GM19452 (cell line): Measurements from ENCODE around the gene ITPRIPL1.
A peak's percentile ranks its signal among the peaks of the same experiment; 100 is the strongest.
"Not testable (repeated sequence)": the region's sequence is repeated elsewhere in the genome, so short reads cannot be mapped to it uniquely, and the experiment has no call there.

Experiments used
- ATAC-seq: cut with Tn5 transposase; IDR thresholded peaks from one replicate; pipeline ENCODE4 v1.9.1; 2021; ENCODE audit not compliant: unreplicated experiment

ITPRIPL1 gene, protein sequence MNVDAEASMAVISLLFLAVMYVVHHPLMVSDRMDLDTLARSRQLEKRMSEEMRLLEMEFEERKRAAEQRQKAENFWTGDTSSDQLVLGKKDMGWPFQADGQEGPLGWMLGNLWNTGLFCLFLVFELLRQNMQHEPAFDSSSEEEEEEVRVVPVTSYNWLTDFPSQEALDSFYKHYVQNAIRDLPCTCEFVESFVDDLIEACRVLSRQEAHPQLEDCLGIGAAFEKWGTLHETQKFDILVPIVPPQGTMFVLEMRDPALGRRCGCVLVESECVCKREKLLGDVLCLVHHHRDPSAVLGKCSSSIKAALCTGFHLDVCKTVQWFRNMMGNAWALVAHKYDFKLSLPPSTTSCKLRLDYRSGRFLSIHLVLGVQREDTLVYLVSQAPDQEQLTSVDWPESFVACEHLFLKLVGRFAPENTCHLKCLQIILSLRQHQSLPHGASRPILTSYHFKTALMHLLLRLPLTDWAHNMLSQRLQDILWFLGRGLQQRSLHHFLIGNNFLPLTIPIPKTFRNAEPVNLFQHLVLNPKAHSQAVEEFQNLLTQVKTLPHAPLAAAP

DNA sequence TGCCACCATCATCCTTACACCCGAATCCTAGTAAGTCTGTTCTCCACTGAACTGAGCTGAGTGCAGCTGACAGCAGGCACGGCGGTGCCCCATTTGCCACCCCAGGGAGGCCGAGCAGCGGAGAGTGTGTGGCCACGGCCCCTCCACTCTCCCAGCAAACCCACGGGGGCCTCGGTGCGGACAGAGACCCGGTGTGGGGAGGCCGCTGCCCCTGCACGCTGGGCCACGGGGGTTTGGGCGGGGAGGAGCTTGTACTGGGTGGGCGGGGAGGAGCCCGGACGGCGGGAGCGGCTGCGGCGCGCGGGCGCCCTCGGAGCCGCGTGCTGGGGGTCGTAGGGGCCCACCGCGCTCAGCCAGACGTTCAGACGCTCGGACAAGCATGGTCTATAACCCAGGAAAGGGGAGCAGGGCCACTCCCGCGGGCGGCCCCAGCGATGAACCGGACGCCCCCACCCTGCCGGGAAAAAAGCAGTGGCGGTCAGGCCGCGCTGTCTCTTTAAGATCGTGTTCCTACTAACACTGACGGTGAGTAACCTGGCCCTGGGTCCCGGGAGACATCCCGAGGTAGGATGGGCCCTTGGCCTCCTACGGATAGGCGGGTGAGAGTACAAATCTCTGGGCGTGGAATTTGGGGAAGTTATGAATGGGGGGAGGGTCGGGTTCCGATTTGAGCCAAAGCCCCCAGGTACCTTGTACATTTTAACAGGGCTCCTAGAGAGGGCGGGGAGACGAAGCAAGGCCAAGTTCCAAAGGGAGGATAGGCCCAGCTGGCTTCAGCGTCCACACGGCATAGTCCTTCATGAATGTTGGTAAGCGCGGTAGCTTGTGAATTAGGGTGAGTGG lies at the start of gene ITPRIPL1:
ITPRIPL1 (plus strand) TSS at position 277 of the 843 bp plus-strand sequence; CDS start at position 800, 523 bp downstream.
- ATAC-seq = no peak

DNA sequence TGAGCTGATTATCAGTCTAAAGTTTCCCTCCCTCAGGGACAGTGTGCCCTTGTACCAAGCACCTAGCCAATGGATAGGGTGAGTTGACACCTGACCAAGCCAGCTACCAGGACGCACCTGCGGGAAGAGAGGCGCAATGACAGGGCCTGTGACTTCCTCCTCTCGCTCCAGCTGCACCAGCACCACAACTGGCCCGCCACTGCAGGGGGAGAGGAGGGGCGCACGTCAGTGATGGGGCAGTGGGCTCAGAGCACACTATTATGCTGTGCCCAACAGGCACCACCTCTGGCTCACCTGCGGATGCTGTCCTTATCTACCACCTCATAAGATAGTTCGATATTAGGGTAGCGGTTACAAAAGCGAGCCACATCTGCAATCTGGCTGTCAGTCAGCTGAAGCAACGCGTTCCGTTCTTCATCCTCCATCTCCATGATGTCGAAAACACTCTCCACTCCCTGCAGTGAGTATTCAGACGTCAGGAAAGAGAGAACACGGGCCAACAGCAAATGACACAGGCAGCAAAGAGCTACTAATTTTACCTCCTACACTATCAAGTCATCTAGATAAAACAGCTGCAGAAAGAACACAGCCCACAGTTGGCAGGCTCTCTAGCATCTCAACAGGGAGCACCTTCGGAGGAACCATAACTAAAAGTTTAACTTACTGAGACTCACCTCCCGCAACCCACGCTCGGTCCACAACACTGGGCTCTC lies 48.2 kb upstream of the ITPRIPL1 start:
- ATAC-seq = no peak

DNA sequence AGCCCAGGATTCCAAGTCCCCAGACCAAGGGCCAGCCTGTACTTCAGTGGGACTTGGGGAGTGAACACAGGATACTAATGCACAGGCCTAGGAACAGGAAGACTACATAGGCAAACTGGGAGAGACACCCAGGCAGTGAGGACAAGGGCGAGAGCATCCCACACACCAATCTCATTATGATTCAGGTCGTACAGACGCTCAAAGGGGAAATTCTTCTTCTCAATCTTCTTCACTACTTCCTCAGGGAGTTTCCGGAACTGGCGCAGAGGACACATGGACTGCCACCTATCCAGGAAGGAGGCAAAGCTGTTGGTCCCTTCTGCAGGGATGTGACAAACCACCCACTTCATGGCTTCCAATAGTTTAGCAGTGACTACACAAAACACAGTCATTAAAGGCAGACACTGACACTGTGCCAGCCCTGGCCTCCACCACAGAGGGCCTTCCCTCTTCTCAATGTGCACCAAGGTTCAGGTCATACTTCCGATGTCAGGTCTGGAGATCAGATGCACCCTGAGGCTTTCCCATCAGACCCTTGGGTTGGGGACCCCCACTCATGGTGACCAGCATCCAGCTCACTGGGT lies 37.8 kb upstream of the ITPRIPL1 start:
- ATAC-seq = no peak

DNA sequence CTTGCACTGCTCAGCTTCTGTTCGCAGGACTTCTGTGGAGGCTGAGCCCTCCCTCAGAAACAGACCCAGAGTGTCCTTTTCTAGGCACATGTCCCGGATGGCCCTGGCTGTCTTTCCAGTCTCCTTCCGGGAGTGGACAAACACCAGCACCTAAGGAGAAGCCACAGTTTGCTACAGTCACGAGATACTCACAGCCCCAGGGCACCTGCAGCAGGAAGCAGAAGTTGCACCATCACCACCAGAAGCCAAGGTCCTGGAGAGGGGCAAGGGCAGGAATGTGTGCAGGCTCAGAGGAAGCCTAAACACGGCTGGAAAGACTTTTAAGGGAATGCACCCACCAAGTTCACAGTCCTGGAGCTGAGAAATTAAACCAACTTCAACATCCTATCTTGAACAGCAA lies 33.4 kb upstream of the ITPRIPL1 start:
- no peak for ATAC-seq

DNA sequence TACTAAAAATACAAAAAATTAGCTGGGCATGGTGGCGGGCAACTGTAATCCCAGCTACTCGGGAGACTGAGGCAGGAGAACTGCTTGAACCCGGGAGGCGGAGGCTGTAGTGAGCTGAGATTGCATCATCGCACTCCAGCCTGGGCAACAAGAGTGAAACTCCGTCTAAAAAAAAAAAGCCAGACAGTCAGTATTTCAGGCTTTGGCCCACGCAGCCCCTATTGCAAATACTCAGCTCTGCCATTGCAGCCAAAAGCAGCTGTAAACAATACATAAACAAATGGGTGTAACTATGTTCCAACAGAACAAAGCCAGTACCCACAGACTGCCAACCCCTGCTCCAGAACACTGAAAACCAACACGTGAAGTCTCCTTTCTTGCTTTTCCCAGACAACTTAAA lies 30.8 kb upstream of the ITPRIPL1 start:
- ATAC-seq = not testable (repeated sequence)

DNA sequence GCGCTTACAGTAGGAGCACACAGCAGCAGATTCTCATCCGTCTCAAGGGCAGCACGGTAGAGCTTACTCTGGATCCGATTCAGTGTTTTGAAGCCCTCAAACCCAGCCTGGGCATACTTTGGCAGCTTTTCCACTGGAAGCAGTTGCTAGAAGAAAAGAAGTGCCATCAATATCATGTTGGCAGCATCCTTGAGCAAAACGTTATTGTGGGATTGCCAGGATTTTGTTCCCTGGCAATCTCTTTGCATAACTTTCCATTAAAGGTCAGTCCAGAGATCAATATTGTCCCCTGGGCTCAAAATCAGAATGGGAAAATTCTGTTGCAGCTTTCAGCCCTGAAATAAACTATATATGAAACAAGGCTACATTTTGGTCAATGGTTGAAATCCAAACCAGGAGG lies 28.2 kb upstream of the ITPRIPL1 start:
- ATAC-seq = no peak

DNA sequence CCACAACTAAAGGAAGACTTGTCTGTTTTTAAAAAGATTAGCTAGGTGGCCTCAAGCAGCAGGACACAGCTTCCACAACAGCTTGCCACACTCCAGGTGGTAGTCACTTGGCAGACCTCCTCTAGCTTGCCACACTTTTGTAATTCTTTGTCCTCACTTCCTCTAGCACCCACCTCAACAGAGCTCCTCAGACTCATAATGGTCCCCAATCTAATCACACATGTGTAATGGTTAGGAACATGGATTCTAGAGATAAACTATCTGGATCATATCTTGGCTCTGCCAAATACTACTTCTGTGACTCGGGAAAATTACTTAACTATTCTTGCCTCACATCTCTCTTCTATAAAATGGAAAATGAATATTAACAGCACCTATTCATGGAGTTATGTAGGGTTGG lies 23.3 kb upstream of the ITPRIPL1 start:
- ATAC-seq = no peak

DNA sequence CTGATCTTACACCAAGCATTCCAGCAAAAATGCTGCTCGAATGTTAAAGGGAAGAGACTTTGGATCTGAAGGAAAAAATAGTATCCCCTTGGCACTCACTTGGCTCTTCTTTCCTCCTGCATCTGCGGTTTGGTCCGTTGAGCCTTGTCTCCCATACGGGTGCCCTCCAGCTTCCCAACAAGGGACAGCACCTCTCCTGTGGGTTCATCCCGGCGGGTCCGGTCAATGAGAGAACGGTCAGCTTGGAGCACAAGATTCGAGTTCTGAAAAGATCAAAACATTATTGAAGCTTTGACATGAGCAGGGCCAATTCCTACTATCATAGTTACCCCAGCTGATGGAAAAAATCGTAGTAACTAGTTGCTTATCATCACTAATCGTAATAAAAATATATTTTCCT lies 20.5 kb upstream of the ITPRIPL1 start:
- ATAC-seq = no peak

DNA sequence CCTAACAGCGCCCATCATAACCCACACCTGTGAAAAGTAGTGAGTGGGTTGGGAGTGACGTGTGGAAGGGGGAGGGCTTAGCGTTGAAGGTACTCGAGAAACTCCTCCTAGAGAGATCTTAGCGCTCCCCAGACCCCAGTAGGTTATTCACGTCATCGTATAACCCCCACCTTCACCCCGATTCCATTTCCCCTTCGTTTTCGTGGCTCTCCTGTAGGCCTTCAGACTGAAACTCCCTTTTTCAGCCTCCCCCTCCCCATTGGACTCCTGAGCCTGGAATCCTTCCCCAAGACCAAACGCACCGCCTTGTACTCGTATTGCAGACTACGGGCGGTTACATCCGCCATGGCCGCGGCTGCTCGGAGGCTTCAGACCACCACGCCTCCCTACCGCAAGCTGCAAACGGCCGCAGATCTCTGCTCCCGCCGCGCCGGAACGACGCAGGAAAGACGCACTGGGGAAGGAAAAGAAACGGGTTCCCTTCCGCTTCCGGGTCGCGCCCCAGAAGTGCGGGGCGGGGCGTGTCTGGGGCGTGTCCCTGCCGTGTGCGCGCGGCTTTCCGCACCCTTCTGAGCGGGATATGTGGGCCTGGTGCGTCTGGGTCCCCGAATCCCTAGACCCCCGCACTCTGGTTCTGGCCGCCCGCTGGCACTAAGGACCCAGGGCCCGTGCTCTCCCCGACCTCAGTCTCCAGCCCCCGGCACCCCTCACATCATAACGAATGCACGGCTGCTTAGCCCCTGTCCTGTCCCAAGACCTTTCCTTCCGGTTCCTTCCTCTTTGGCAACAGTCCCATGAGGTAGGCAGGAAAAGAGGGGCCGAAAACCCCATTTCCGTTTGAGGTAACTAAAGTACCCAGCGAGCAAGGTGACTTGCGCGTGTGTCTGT lies 19.8 kb upstream of the ITPRIPL1 start, which contains the start of gene SNRNP200:
SNRNP200 (minus strand) TSS at position 456 of the 888 bp plus-strand sequence; CDS start at position 347, 109 bp downstream.
- ATAC-seq = peak; percentile 89

DNA sequence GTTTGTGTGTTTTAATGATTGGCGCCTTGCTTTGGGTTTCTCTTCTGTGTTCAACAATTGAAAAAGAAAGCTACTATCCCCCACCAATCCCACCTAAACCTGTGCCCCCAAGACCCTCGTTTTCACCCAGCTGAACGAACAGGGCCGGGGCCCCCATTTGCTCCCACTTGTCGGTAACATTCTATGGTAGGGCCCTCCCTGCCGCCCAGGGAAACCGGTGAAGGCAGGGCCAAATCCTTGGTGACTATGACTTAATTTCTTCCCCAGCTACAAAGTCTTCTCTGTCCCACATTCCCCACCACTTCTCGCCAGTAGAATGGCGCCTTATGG lies 19.2 kb upstream of the ITPRIPL1 start:
- no peak for ATAC-seq

DNA sequence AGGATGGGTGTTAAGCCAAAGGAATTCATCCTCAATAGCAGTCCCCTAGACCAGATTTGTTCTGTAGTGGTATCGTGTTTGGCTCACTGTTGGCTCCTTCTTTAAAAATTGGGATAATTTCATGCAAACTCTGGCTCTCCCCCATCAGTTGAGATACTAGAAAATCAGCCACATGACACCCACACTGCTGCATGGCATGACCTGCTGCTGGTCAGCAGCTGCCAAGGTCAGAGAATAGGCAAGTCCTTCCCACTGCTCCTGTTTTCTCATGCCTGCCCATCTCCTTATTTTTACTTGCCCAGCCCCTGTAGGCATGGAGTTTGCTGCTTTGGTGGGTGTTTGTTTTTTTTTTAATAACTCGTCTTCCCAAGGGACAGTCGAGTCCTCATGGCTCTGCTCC lies 18.7 kb upstream of the ITPRIPL1 start:
- no peak for ATAC-seq

DNA sequence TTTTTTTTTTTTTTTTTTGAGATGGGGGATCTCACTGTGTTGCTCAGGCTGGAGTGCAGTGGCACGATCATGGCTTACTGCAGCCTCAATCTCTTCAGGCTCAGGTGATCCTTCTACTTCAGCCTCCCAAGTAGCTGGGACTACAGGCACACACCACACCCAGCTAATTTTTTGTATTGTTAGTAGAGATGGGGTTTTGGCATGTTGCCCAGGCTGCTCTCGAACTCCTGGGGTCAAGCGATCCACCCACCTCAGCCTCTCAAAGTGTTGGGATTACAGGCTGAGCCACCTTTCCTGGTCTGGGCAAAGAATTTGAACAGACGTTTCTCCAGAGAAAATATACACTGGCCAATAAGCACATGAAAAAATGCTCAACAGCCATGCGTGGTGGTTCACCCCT lies 16.9 kb upstream of the ITPRIPL1 start:
- no peak for ATAC-seq

DNA sequence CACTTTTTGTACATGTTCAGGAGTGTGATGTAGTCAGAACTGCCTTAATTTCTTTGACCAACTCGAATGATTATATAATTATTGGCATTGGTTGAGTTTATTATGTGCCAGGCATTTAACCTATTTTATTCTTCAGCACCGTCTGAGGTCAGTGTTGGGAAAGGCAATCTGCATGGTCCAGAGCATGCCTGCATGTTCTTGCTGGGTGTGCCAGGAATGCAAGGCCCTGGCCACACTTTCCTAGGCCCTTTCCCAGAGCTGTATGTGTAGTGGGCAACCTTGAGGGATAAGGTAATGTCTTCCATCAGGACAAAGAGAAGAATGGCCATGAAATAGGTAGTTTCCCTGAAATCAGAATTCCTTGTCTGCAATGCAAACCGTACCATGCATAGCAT lies 10.1 kb upstream of the ITPRIPL1 start:
- no peak for ATAC-seq

DNA sequence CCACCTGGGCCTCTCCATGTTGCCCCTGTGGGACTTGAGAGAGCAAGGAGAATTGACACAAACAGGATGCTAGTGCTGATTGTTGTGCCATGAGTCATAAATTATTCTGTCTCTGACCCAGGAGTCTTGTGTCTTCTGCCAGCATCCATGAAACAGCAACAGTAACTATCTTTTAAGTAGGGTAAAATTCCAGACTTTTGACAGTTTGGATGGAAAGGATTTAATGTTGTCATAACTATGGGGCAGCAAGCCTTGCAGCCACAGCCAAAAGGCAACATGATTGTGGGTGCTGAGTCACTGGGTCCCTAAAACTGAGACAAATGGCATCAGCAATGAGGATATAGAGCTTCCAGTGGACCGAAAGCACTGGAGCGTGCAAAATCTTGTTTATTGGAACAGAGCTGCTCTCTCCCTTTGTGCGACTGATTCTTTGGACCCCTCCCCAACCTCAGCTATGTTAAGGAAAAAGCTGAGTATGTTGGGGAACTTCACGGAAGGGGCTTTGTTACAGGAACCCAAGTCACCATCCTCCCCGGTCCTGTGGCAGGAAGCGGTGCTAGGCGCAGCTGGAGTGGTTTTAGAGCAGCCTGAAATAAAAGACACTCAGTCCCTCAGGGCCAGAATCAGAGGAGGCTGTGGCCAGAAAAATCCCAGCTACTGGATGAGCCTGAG lies 9.6 kb upstream of the ITPRIPL1 start:
- no peak for ATAC-seq

DNA sequence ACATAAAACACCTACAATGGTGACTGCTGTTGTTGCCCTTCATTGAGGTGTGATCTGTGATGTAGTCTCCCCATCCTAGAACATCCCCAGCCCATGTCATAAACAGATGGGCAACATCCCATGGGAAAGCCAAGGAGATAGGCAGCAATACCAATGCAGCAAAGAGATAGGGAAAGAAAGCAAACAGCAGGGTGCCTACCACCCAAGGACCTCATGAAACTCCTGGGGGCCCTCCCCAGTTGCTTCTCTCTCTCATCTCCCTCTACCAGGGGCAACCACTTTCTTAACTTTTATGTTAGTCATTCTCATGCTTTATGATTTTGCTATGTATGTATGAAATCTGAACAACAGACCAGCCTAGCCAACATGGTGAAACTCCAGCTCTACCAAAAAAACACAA lies 8.1 kb upstream of the ITPRIPL1 start:
- no peak for ATAC-seq

DNA sequence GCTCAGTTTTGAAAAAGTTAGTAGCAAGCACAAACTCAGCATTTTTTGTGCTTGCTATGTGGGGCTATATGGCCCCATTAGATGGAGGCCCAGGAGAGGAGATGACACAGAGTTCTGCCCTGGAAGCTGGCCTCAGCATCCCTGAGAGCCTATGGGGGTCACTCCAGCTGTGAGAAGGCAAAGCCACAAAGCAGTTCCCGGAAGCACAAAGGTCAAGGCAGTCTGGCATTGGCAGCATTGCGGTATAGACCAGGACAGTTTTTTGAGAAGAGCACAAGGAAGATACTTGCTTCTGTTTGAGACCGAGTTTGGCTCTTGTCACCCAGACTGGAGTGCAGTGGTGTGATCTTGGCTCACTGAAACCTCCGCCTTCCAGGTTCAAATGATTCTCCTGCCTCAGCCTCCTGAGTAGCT lies 7.5 kb upstream of the ITPRIPL1 start:
- no peak for ATAC-seq

DNA sequence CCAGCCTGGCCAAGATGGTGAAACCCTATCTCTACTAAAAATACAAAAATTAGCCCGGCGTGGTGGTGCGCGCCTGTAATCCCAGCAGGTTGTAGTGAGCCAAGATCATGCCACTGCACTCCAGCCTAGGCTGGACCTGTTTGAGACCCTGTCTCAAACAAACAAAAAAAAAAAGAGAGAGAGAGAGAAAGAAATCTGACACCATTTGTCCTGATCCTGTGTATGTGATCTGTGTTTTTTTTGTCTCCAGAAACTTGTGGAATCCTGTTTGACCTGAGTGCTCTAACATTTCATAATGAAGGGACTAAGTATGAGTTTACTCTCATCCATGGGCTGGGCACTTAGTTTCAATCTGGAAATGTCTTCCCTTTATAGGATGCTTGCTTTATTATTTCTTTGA lies 6.4 kb upstream of the ITPRIPL1 start:
- ATAC-seq = no peak

DNA sequence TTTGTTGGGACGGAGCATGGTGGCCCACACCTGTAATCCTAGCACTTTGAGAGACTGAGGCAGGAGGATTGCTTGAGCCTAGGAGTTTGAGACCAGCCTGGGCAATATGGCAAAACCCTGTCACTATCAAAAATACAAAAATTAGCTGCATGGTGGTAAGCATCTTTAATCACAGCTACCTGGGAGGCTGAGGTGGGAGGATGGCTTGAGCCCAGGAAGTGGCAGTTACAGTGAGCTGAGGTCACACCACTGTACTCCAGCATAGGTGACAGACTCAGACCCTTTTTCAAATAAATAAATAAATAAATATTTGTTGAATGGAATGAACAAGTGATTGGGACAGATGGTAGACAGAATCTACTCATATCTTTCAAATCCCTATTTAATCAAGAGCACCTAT lies 5.7 kb upstream of the ITPRIPL1 start:
- no peak for ATAC-seq

DNA sequence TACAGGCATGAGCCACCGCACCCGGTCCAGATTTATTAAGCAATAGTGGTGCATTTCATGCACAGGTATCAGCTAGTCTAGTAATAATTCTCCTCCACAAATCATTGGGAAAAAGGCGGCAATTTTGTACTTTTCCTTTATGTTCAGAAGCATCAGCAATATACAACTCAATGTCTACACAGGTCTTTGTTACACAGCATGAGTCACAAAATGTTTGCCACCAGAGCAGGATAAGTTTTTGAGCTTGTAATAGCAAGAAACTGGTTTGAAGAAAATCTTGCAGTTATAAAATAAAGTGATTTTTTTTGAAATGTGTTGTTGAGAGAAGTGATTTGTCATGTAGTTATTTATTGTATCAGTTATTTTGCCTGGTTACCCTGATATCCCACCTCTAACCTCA lies 4.8 kb upstream of the ITPRIPL1 start:
- ATAC-seq = no peak
